Stimulated activated naive CD8-positive, alpha-beta T cell treated with anti-CD3 and anti-CD28 coated beads, Interleukin-15, amount 100 ng/mL, for 72 hours (primary cell): Measurements from ENCODE around the gene BPGM.
"Not testable (repeated sequence)": the region's sequence is repeated elsewhere in the genome, so short reads cannot be mapped to it uniquely, and the experiment has no call there.

ENCODE experiments used
- ATAC-seq: fragments of 150-1000 bp; cut with Tn5 transposase; 2 replicates; pipeline ENCODE4 v1.10.0; 2021; ENCODE audit warnings: mild to moderate bottlenecking, moderate library complexity
- DNase-seq, 2 donors: peaks; one replicate each; pipeline ENCODE4 v3.0.0; 2021 to 2022
- H3K27ac Mint-ChIP-seq, 2 donors: one replicate each; pipeline ENCODE4 v1.8.0; 2022; ENCODE audit warnings: mild to moderate bottlenecking in 2 of 2, mixed read lengths in 2 of 2, moderate library complexity in 2 of 2
- H3K27me3 Mint-ChIP-seq: one replicate; pipeline ENCODE4 v1.8.0; 2022; ENCODE audit warnings: mixed read lengths
- H3K4me1 Mint-ChIP-seq: one replicate; pipeline ENCODE4 v1.8.0; 2022; ENCODE audit warnings: mild to moderate bottlenecking, mixed read lengths
- H3K4me3 Mint-ChIP-seq, 2 donors: one replicate each; pipeline ENCODE4 v1.8.0; 2022; ENCODE audit warnings: mild to moderate bottlenecking in 2 of 2, mixed read lengths in 2 of 2, moderate library complexity in 1 of 2
- H3K9me3 Mint-ChIP-seq, 2 donors: one replicate each; pipeline ENCODE4 v1.8.0; 2022; ENCODE audit warnings: mixed read lengths in 2 of 2

BPGM gene

GRCh38 chr7:134671609-134672008 is 25.0 kb downstream of the BPGM start:
- DNase-seq (no peak), ATAC-seq (no peak)
- Mint-ChIP-seq H3K4me3 (no peak overlapping the region), H3K27me3 (no peaks in the 10 kb centered on the region), H3K9me3 (peaks cover 0 to 4% of the 10 kb centered on the region in 2 donors), H3K27ac (no peak overlapping the region), H3K4me1 (peaks cover 54% of the 10 kb centered on the region)

GRCh38 chr7:134674424-134674823 is 27.8 kb downstream of the BPGM start:
- H3K27me3 Mint-ChIP-seq = no peaks in the 10 kb centered on the region
- H3K9me3 Mint-ChIP-seq = peaks cover 0 to 4% of the 10 kb centered on the region in 2 donors
- H3K27ac Mint-ChIP-seq = no peak overlapping the region
- H3K4me1 Mint-ChIP-seq = peaks cover 45% of the 10 kb centered on the region
- no peak overlapping the region for H3K4me3 Mint-ChIP-seq
- no peak for DNase-seq
- no peak for ATAC-seq

GRCh38 chr7:134676743-134677142 is 30.1 kb downstream of the BPGM start:
- Mint-ChIP-seq H3K4me1 (peaks cover 26% of the 10 kb centered on the region), H3K9me3 (peaks cover 0 to 4% of the 10 kb centered on the region in 2 donors), H3K4me3 (no peak overlapping the region), H3K27ac (peak overlapping the region; percentile 35 to 74), H3K27me3 (no peaks in the 10 kb centered on the region)
- ATAC-seq (no peak), DNase-seq (no peak)

GRCh38 chr7:134678115-134678514 is 31.5 kb downstream of the BPGM start:
- no peak for ATAC-seq
- no peak overlapping the region for H3K4me3 Mint-ChIP-seq
- no peaks in the 10 kb centered on the region for H3K27me3 Mint-ChIP-seq
- DNase-seq = no peak
- H3K4me1 Mint-ChIP-seq = peaks cover 21% of the 10 kb centered on the region
- H3K27ac Mint-ChIP-seq = no peak overlapping the region
- peaks cover 0 to 4% of the 10 kb centered on the region in 2 donors for H3K9me3 Mint-ChIP-seq

- DNase-seq (no peak), ATAC-seq (no peak)
- Mint-ChIP-seq H3K27ac (no peak overlapping the region), H3K4me1 (peaks cover 21% of the 10 kb centered on the region), H3K9me3 (peaks cover 0 to 4% of the 10 kb centered on the region in 2 donors), H3K27me3 (no peaks in the 10 kb centered on the region), H3K4me3 (no peak overlapping the region)
Observed at GRCh38 chr7:134679006-134679405, 32.4 kb downstream of the BPGM start.

DNA sequence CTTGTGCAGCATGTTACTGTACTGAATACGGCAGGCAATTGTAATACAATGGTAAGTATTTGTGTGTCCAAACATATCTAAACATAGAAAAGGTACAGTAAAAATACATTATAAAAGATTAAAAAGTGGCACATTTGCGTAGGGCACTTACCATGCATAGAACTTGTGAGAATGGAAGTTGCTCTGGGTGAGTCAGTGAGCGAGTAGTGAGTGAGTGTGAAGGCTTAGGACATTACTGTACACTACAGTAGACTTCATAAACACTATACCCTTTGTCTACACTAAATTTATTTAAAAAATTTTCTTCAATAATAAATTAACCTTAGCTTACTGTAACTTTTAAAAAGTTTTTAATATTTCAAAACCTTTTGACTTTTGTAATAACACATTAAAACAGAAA is 37.5 kb downstream of the BPGM start:
- Mint-ChIP-seq H3K27ac (no peak overlapping the region), H3K4me3 (no peak overlapping the region), H3K4me1 (no peaks in the 10 kb centered on the region), H3K27me3 (no peaks in the 10 kb centered on the region), H3K9me3 (no peaks in the 10 kb centered on the region)
- no peak for ATAC-seq
- no peak for DNase-seq

DNA sequence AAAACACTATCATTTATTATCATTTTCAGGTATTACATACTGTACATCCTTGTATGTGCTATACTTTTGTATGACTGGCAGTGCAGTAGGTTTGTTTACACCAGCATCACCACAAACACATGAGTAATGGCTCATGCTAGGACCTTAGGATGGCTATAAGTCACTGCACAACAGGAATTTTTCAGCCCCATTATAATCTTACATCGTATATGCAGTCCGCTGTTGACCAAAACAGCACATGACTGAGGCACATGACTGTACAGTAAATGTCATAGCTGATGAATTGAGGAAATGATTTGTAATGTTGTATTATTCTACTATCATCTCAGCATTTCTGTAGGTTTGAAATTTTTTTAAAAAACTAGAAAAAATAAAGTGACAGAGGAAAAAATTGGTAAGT is 38.6 kb downstream of the BPGM start:
- Mint-ChIP-seq H3K4me3 (no peak overlapping the region), H3K4me1 (no peaks in the 10 kb centered on the region), H3K9me3 (no peaks in the 10 kb centered on the region), H3K27ac (no peak overlapping the region), H3K27me3 (no peaks in the 10 kb centered on the region)
- DNase-seq (no peak), ATAC-seq (no peak)

DNA sequence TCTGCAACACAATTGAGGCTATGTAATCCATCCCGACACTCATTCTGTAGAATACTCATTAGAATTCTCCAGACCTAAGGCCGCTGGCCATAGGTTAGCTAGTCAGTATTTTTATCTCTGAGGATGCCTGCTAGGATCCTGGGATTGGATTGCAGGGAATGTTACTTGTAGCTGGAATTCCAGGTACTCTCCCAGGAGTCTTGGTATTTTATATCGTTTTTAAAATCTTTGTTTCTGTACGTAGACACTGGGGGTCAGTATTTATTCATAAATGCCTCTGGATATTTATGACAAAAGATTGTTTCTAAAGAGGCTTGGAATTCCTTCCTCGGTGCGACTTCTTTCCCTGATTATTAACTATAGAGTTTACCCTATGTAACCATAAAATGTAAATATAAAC is 40.1 kb downstream of the BPGM start:
- no peak overlapping the region for H3K4me3 Mint-ChIP-seq
- no peak overlapping the region for H3K27ac Mint-ChIP-seq
- ATAC-seq (no peak), DNase-seq (no peak)
- no peaks in the 10 kb centered on the region for H3K9me3 Mint-ChIP-seq
- peaks cover 7% of the 10 kb centered on the region for H3K4me1 Mint-ChIP-seq
- no peaks in the 10 kb centered on the region for H3K27me3 Mint-ChIP-seq

DNA sequence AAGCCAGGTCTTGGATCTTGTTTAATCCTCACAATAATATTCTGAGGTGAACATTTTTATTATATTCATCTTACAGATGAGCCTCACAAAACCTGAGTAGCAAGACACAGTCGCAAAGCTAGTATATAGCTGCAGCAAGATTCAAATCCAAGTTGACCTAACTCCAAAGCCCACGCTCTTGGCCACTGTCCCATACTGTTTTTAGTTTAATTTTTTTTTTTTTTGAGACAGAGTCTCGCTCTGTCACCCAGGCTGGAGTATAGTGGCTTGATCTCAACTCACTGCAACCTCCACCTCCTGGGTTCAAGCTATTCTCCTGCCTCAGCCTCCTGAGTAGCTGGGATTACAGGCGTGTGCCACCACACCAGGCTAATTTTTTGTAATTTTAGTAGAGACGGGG is 42.9 kb downstream of the BPGM start:
- not testable (repeated sequence) for H3K27me3 Mint-ChIP-seq, ATAC-seq, DNase-seq, H3K4me3 Mint-ChIP-seq, H3K9me3 Mint-ChIP-seq
- H3K27ac Mint-ChIP-seq = peak overlapping the region in 1 of 2 donors; percentile 89
- peaks cover 31% of the 10 kb centered on the region for H3K4me1 Mint-ChIP-seq

DNA sequence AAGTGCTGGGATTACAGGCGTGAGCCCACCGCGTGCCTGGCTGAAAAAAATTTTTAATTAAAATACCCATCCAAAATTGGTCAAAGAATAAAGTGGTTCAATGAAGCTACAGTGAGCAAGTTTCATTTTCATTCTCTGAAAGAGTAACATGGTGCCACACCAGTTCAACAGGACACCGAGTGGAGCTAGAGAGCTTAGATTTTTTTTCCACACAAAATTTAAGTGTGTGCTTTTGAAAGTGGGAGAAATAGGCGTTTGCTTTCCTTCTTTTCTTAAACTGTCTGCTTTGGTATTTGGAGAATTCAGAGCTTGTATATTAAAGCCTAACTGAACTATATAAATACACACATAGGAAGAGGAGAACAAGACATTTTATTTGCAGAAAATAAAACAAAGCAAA is 43.4 kb downstream of the BPGM start:
- Mint-ChIP-seq H3K27ac (peak overlapping the region; percentile 67 to 89), H3K4me1 (peaks cover 31% of the 10 kb centered on the region), H3K4me3 (no peak overlapping the region), H3K9me3 (no peaks in the 10 kb centered on the region), H3K27me3 (no peaks in the 10 kb centered on the region)
- DNase-seq = no peak
- no peak for ATAC-seq

- DNase-seq (no peak), ATAC-seq (no peak)
- Mint-ChIP-seq H3K9me3 (no peaks in the 10 kb centered on the region), H3K4me3 (no peak overlapping the region), H3K27me3 (no peaks in the 10 kb centered on the region), H3K4me1 (peaks cover 31% of the 10 kb centered on the region), H3K27ac (peak overlapping the region in 1 of 2 donors; percentile 25)
Observed at GRCh38 chr7:134690614-134691504, 44.2 kb downstream of the BPGM start.

DNA sequence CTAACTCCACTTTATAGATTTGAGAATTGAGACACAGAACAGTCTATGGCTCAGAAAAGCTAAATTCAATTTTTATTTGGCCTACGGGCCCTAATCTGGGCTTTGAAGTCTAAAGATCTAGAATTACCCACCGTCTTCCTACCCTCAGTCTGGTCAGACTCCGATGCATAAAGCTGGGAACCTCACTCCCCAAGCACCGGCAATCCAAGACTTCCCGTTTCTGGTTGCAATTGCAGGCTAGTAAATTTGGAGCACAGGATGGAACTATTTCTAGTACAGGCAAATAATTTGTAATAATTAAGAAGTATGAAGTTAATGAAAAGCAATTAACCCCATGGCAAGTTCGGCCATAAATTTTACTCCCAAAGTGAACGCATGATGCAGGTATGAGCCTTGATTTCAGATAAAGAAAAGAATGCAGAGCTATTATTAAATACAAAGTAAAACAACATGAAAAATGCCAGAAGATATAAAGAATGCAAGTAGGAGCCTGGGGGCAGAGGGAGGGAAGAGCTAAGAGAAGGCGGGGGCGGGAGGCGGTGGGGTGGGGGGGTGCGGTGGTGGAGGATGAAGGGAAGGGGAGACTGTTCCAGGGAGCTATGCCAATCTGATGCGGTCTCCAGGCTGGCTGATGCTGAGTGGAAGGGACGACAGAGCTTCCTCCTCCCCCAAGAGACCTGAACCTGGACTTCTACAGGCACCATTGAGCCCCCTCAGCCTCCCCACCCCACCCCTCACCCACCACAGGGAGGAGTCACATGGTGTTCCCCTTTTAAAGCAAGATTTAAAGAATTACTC is 45.1 kb downstream of the BPGM start:
- Mint-ChIP-seq H3K27me3 (no peaks in the 10 kb centered on the region), H3K27ac (peak overlapping the region in 1 of 2 donors; percentile 76), H3K4me3 (no peak overlapping the region), H3K4me1 (peaks cover 31% of the 10 kb centered on the region), H3K9me3 (no peaks in the 10 kb centered on the region)
- no peak for DNase-seq
- no peak for ATAC-seq

DNA sequence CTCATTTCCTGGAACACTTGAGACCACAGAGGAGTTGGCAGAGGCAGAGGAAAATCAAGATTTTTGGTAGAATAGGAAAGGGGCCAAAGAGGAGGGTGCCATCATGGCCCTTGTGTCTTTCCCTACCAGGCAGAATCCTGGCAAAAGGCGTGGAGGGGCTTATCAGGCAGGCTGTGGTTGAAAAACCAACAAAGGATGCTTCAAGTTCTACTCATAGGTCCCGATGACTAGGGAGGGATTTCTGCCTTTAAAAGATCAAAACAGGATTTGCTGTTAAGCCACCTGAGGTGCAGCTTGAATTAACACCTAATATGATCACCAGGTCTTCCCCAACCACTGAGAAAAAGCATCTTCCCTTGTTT is 45.7 kb downstream of the BPGM start:
- H3K27ac Mint-ChIP-seq = no peak overlapping the region
- no peaks in the 10 kb centered on the region for H3K27me3 Mint-ChIP-seq
- H3K9me3 Mint-ChIP-seq = no peaks in the 10 kb centered on the region
- peaks cover 31% of the 10 kb centered on the region for H3K4me1 Mint-ChIP-seq
- ATAC-seq (no peak), DNase-seq (no peak)
- no peak overlapping the region for H3K4me3 Mint-ChIP-seq

GRCh38 chr7:134693256-134693655 is 46.6 kb downstream of the BPGM start:
- no peak overlapping the region for H3K27ac Mint-ChIP-seq

DNA sequence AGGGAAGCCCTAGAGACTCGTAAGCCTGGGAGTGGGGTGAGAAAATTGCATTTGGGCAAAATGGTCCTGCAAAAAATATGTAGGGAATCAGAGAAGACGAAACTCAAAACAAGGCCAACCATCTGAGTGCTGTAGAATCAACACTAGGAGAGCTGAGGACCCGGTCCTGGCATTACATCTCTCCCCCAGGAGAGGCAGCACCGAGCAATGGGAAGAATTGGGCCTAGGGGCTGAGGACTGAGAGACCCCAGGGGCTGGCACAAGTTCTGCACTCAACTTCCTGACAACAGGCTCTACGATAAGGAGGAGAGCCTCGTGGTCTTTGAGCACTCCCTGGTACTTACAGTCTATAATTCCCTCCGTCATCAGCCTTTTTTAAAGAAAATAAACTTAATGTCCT is 47.6 kb downstream of the BPGM start:
- Mint-ChIP-seq H3K27me3 (no peaks in the 10 kb centered on the region), H3K4me3 (no peak overlapping the region), H3K9me3 (no peaks in the 10 kb centered on the region), H3K27ac (no peak overlapping the region), H3K4me1 (peaks cover 31% of the 10 kb centered on the region)
- no peak for ATAC-seq
- no peak for DNase-seq

More at GRCh38 chr7:134693256-134693655, 46.6 kb downstream of the BPGM start:
- no peaks in the 10 kb centered on the region for H3K27me3 Mint-ChIP-seq
- DNase-seq = peak in 1 of 2 donors; percentile 33
- no peak overlapping the region for H3K4me3 Mint-ChIP-seq
- no peaks in the 10 kb centered on the region for H3K9me3 Mint-ChIP-seq
- peaks cover 31% of the 10 kb centered on the region for H3K4me1 Mint-ChIP-seq
- ATAC-seq = peak; percentile 92

DNA sequence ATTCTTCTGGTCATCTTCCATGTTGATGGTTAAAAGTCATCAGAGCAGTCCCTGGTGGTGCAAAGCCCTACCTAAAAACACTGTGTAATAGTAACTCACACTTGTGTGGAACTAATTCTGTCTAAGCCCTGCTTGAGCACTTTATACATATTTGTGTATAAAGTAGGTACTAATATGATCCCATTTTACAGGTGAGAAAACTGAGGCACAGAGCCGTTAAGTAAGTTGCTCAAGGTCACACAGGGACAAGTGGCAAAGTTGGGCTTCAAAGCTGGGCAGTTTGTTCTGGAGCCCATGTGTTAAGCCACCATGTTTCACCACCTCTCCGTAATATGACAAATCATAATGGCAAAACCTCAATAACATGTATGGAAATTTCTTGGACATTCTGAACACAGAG is 48.1 kb downstream of the BPGM start:
- H3K4me3 Mint-ChIP-seq = no peak overlapping the region
- DNase-seq = no peak
- no peak for ATAC-seq
- peaks cover 31% of the 10 kb centered on the region for H3K4me1 Mint-ChIP-seq
- H3K27me3 Mint-ChIP-seq = no peaks in the 10 kb centered on the region
- H3K27ac Mint-ChIP-seq = no peak overlapping the region
- H3K9me3 Mint-ChIP-seq = no peaks in the 10 kb centered on the region
